Right atrium auricular region (tissue), 2 donors: ENCODE results near the gene NDUFS8. TPM values are rescaled to one million over a fixed set of nuclear protein-coding genes. Genes with fewer than 3 reads are reported as not detected.

Source experiments
- DNase-seq: peaks from one replicate; pipeline ENCODE4 v3.0.0-alpha.2; 2019; ENCODE audit warnings: low spot score
- H3K27ac ChIP-seq, 2 donors: fragments of 200-600 bp; sonication (generic); 1 replicate in 1 of 2; 2 replicates in 1 of 2; pipeline ENCODE4 v1.5.1; 2016 to 2019
- H3K27me3 ChIP-seq, 2 donors: fragments of 200-600 bp; sonication (generic); one replicate each; pipeline versions ENCODE4 v1.5.1 to v1.6.0; 2017 to 2019
- H3K36me3 ChIP-seq: fragments of 200-600 bp; sonication (generic); one replicate; pipeline ENCODE4 v1.5.1; 2016
- H3K4me1 ChIP-seq, 2 donors: fragments of 200-600 bp; sonication (generic); one replicate each; pipeline versions ENCODE4 v1.5.1 to v1.6.0; 2017 to 2019
- H3K4me3 ChIP-seq, 2 donors: fragments of 200-600 bp; sonication (generic); 1 replicate in 1 of 2; 2 replicates in 1 of 2; pipeline ENCODE4 v1.5.1; 2017 to 2019; ENCODE audit warnings: mild to moderate bottlenecking in 1 of 2, moderate library complexity in 1 of 2
- H3K9me3 ChIP-seq, 2 donors: fragments of 200-600 bp; sonication (generic); one replicate each; pipeline ENCODE4 v1.5.1; 2019
- CTCF ChIP-seq, 2 donors: fragments of 200-600 bp; sonication (generic); IDR thresholded peaks; one replicate each; pipeline ENCODE4 v1.5.1; 2019; ENCODE audit warnings: antibody characterized with exemption in 2 of 2
- total RNA-seq, 2 donors: library from RNA; depleted of rRNA; stranded (reverse); fragments of >200 nt; gene quantifications; one replicate each; pipeline ENCODE4 v1.1.0, GENCODE V29; 2016

Gene NDUFS8
- total RNA-seq, 2 donors from 2014 or later = 436 to 568 TPM

GRCh38 chr11:68044145-68044813, 13.8 kb downstream of the NDUFS8 start:
- Histone ChIP-seq H3K4me3 (no peak overlapping the region), H3K4me1 (peaks cover 0 to 20% of the 10 kb centered on the region in 2 donors), H3K9me3 (no peaks in the 10 kb centered on the region), H3K27me3 (no peaks in the 10 kb centered on the region), H3K36me3 (peaks cover 10% of the 10 kb centered on the region), H3K27ac (no peak overlapping the region)
- DNase-seq = no peak
- no peak for TF ChIP-seq CTCF (IDR thresholded peaks at IDR 0.05)

- peaks cover 0 to 14% of the 10 kb centered on the region in 2 donors for H3K4me1 ChIP-seq
- no peak for TF ChIP-seq CTCF (IDR thresholded peaks at IDR 0.05)
- no peak for DNase-seq
- peaks cover 13% of the 10 kb centered on the region for H3K36me3 ChIP-seq
- H3K9me3 ChIP-seq = no peaks in the 10 kb centered on the region
- H3K27ac ChIP-seq = no peak overlapping the region
- no peaks in the 10 kb centered on the region for H3K27me3 ChIP-seq
- no peak overlapping the region for H3K4me3 ChIP-seq
Observed at GRCh38 chr11:68044898-68045351, 14.4 kb downstream of the NDUFS8 start.

- DNase-seq = no peak
- no peak for TF ChIP-seq CTCF (IDR thresholded peaks at IDR 0.05)
- Histone ChIP-seq H3K36me3 (peaks cover 32% of the 10 kb centered on the region), H3K27me3 (no peaks in the 10 kb centered on the region), H3K27ac (no peak overlapping the region), H3K4me1 (no peaks in the 10 kb centered on the region), H3K9me3 (no peaks in the 10 kb centered on the region), H3K4me3 (no peak overlapping the region)
Observed at GRCh38 chr11:68047437-68048290, 17.2 kb downstream of the NDUFS8 start.

- H3K4me1 ChIP-seq = no peaks in the 10 kb centered on the region
- TF ChIP-seq CTCF (IDR thresholded peaks at IDR 0.05) = no peak
- no peaks in the 10 kb centered on the region for H3K27me3 ChIP-seq
- no peak overlapping the region for H3K27ac ChIP-seq
- H3K4me3 ChIP-seq = no peak overlapping the region
- peaks cover 37% of the 10 kb centered on the region for H3K36me3 ChIP-seq
- no peaks in the 10 kb centered on the region for H3K9me3 ChIP-seq
- no peak for DNase-seq
Observed at GRCh38 chr11:68048681-68049508, 18.4 kb downstream of the NDUFS8 start.

GRCh38 chr11:68049509-68050370, 19.3 kb downstream of the NDUFS8 start:
- no peaks in the 10 kb centered on the region for H3K9me3 ChIP-seq
- peaks cover 37% of the 10 kb centered on the region for H3K36me3 ChIP-seq
- no peak overlapping the region for H3K4me3 ChIP-seq
- no peaks in the 10 kb centered on the region for H3K4me1 ChIP-seq
- no peaks in the 10 kb centered on the region for H3K27me3 ChIP-seq
- no peak for DNase-seq
- H3K27ac ChIP-seq = no peak overlapping the region
- no peak for TF ChIP-seq CTCF (IDR thresholded peaks at IDR 0.05)
